Measurements from ENCODE around the gene NHEJ1. TPM values are rescaled to one million over a fixed set of nuclear protein-coding genes. Genes with fewer than 3 reads are reported as not detected.

The NHEJ1 gene
- total and polyA plus RNA-seq, 9 of the 15 experiments (the other 6 are each of a cell fraction or from before 2014, with no cell fraction given): 9.0 to 23.7 (median 13.9) TPM

- TF ChIP-seq ELF4 (CRISPR knock-in tag; IDR thresholded peaks at IDR 0.05) (no peak), ZNF143 (CRISPR knock-in tag; IDR thresholded peaks at IDR 0.05) (no peak), TBP (optimal IDR thresholded peaks at IDR 0.05; ENCODE audit: low read depth, low read length) (no peak), ZNF507 (tag; conservative IDR thresholded peaks at IDR 0.05) (no peak), MXI1 (IDR thresholded peaks at IDR 0.05; ENCODE audit: low read depth, low read length) (no peak), ELK1 (CRISPR knock-in tag; IDR thresholded peaks at IDR 0.05) (no peak), E4F1 (CRISPR knock-in tag; IDR thresholded peaks at IDR 0.05; ENCODE audit: borderline replicate concordance) (no peak), TCF7L2 (IDR thresholded peaks at IDR 0.05; ENCODE audit: low read depth, low read length) (no peak)
Measured at GRCh38 chr2:219056176-219056895, 104.3 kb downstream of the NHEJ1 start (continued).

Measured in K562 (cell line).